K562 (cell line): ENCODE data around the gene DYNC2LI1. TPM values are rescaled to one million over a fixed set of nuclear protein-coding genes. Genes with fewer than 3 reads are reported as not detected.

Experiments used
- ATAC-seq: fragments of 200-7000 bp; cut with Tn5 transposase; 3 replicates; pipeline ENCODE4 v1.9.1; 2020; ENCODE audit warnings: moderate library complexity
- BruUV-seq: library from RNA; stranded (reverse); fragments of 400-500 nt; replicated peaks from 2 replicates; lab custom pipeline; 2021; lab: Mats Ljungman, UMichigan
- CTCF ChIA-PET: fragments of 300-600 bp; formaldehyde crosslinking; extraction: SDS; loops from one replicate; lab custom pipeline; 2021; ENCODE audit warnings: low intra/inter-chr PET ratio; lab: Yijun Ruan, JAX
- POLR2A ChIA-PET: fragments of 300-600, 350-650 bp; sonication (Branson Sonifier 250); formaldehyde crosslinking; extraction: SDS; loops from one replicate; lab custom pipeline; 2021; ENCODE audit warnings: antibody characterized with exemption, inconsistent platforms; lab: Yijun Ruan, JAX
- DNase-seq, 4 experiments: peaks; one replicate each; pipeline versions ENCODE4 v3.0.0 to v3.0.0-alpha.2; 2011 to 2018; ENCODE audit warnings: low spot score in 3 of 4, mixed read lengths in 3 of 4; ENCODE audit errors: extremely low read depth in 1 of 4
- FAIRE-seq: peaks from 2 replicates; lab custom pipeline; 2011; peaks lifted over from hg19 to GRCh38; lab: Jason Lieb, UNC
- H2AFZ ChIP-seq: 2 replicates; pipeline ENCODE4 v1.6.0; 2011; ENCODE audit warnings: low read depth, low read length, control low read depth, inconsistent platforms
- H3K27ac ChIP-seq: fragments of 200-600 bp; 3 replicates; pipeline ENCODE4 v1.8.0; 2011; ENCODE audit warnings: low read depth, mild to moderate bottlenecking, control low read depth, inconsistent platforms, low read length, moderate library complexity, mixed read lengths; ENCODE audit errors: extremely low read depth
- H3K27me3 ChIP-seq, 2 experiments: fragments of 300-600 bp in 1 of 2; 2 replicates in 1 of 2; 3 replicates in 1 of 2; pipeline versions ENCODE4 v1.6.0 to v1.8.0; 2011; ENCODE audit warnings: inconsistent platforms in 2 of 2, low read length in 2 of 2, mild to moderate bottlenecking in 1 of 2, mixed read lengths in 1 of 2, moderate library complexity in 1 of 2; ENCODE audit not compliant: control insufficient read depth in 2 of 2, insufficient read depth in 2 of 2
- H3K36me3 ChIP-seq: fragments of 300-600 bp; 3 replicates; pipeline ENCODE4 v1.8.0; 2011; ENCODE audit warnings: mild to moderate bottlenecking, low read length, inconsistent platforms; ENCODE audit not compliant: control insufficient read depth, insufficient read depth
- H3K4me1 ChIP-seq, 2 experiments: fragments of 200-600 bp in 1 of 2; replicated peaks in 1 of 2; 2 replicates in 1 of 2; 3 replicates in 1 of 2; pipeline versions ENCODE4 v1.5.1 to v1.8.0; 2011; ENCODE audit warnings: inconsistent platforms in 2 of 2, low read length in 2 of 2, mild to moderate bottlenecking in 1 of 2, mixed read lengths in 1 of 2, moderate library complexity in 1 of 2; ENCODE audit not compliant: control insufficient read depth in 2 of 2, insufficient read depth in 2 of 2
- H3K4me2 ChIP-seq: 2 replicates; pipeline ENCODE4 v1.6.1; 2011; ENCODE audit warnings: low read length, control low read depth, inconsistent platforms, mixed read lengths; ENCODE audit not compliant: insufficient read depth
- H3K4me3 ChIP-seq: fragments of 200-600 bp; sonication (generic), shearing (Covaris generic); 2 replicates; pipeline ENCODE4 v1.5.1; 2016; ENCODE audit warnings: control low read depth, inconsistent platforms
- H3K79me2 ChIP-seq: fragments of 200-600 bp; 3 replicates; pipeline ENCODE4 v1.8.0; 2011; ENCODE audit warnings: low read length, inconsistent platforms; ENCODE audit not compliant: control insufficient read depth, insufficient read depth
- H3K9ac ChIP-seq, 2 experiments: 2 replicates each; pipeline versions ENCODE4 v1.6.0 to v1.6.1; 2011; ENCODE audit warnings: low read depth in 2 of 2, low read length in 2 of 2, control low read depth in 1 of 2, inconsistent platforms in 1 of 2, mild to moderate bottlenecking in 1 of 2, mixed read lengths in 1 of 2; ENCODE audit not compliant: insufficient read depth in 1 of 2
- H3K9me1 ChIP-seq: one replicate; pipeline ENCODE4 v1.6.0; 2011; ENCODE audit warnings: inconsistent platforms, mild to moderate bottlenecking, low read length, moderate library complexity; ENCODE audit not compliant: control insufficient read depth, insufficient read depth
- H3K9me3 ChIP-seq: replicated peaks from 2 replicates; pipeline ENCODE4 v1.5.1; 2011; ENCODE audit warnings: low read depth, low read length, inconsistent platforms; ENCODE audit not compliant: control insufficient read depth, insufficient read depth
- H4K20me1 ChIP-seq: replicated peaks from 2 replicates; pipeline ENCODE4 v1.6.1; 2011; ENCODE audit warnings: low read length, inconsistent platforms, mixed read lengths; ENCODE audit not compliant: control insufficient read depth, insufficient read depth
- C11orf30 ChIP-seq: fragments of 450-650 bp; IDR thresholded peaks from 2 replicates; pipeline ENCODE4 v1.6.1; 2016; ENCODE audit warnings: low read depth, mild to moderate bottlenecking
- FOXA3 ChIP-seq, 2 experiments: fragments of 450-650 bp in 1 of 2; sonication (generic) in 1 of 2; formaldehyde crosslinking; IDR thresholded peaks in 1 of 2; conservative IDR thresholded peaks in 1 of 2; 2 replicates each; pipeline versions ENCODE4 v1.4.0 to v1.8.0; 2020 to 2022; ENCODE audit warnings: mild to moderate bottlenecking in 2 of 2, missing genetic modification reagents in 1 of 2
- FOXJ3 ChIP-seq: sonication (generic); formaldehyde crosslinking; IDR thresholded peaks from 2 replicates; pipeline ENCODE4 v1.4.0; 2020; ENCODE audit warnings: mild to moderate bottlenecking, missing genetic modification reagents
- GATAD2B ChIP-seq: fragments of 450-650 bp; IDR thresholded peaks from 2 replicates; pipeline ENCODE4 v1.6.1; 2017; ENCODE audit warnings: mild to moderate bottlenecking, borderline replicate concordance
- HDAC3 ChIP-seq: fragments of 450-650 bp; IDR thresholded peaks from 2 replicates; pipeline ENCODE4 v1.6.1; 2018; ENCODE audit warnings: borderline replicate concordance, mild to moderate bottlenecking, moderate library complexity; ENCODE audit not compliant: partially characterized antibody
- HNRNPLL ChIP-seq: fragments of 200-400 bp; formaldehyde crosslinking; IDR thresholded peaks from 2 replicates; pipeline ENCODE4 v1.6.1; 2017; ENCODE audit warnings: low read length, low read depth, mild to moderate bottlenecking; ENCODE audit not compliant: poor library complexity, severe bottlenecking
- ILK ChIP-seq: fragments of 450-650 bp; IDR thresholded peaks from 2 replicates; pipeline ENCODE4 v1.6.1; 2016; ENCODE audit warnings: missing genetic modification characterization, low read depth, mild to moderate bottlenecking, missing compliant biosample characterization, moderate library complexity, borderline replicate concordance
- KLF1 ChIP-seq: fragments of 450-650 bp; IDR thresholded peaks from 2 replicates; pipeline ENCODE4 v1.6.1; 2016; ENCODE audit warnings: missing genetic modification characterization, missing compliant biosample characterization
- POLR2A ChIP-seq: fragments of 450-650 bp; conservative IDR thresholded peaks from 2 replicates; pipeline ENCODE4 v1.6.1; 2016
- POLR3G ChIP-seq: IDR thresholded peaks from 2 replicates; pipeline ENCODE4 v1.6.1; 2011; ENCODE audit not compliant: insufficient read length, insufficient replicate concordance; ENCODE audit errors: extremely low read depth
- ZFP91 ChIP-seq: sonication (generic); formaldehyde crosslinking; IDR thresholded peaks from 2 replicates; pipeline ENCODE4 v1.8.0; 2022; ENCODE audit warnings: mild to moderate bottlenecking, missing genetic modification reagents
- WGBS: fragments of 100-300 bp; shearing (Covaris generic); methylation state at CpG from one replicate; pipeline ENCODE4 v1.1.6; 2016; ENCODE audit warnings: low coverage, mixed read lengths; ENCODE audit not compliant: insufficient coverage; ENCODE audit errors: missing lambda C conversion rate; 5-methylcytosine and 5-hydroxymethylcytosine counted together
- in situ Hi-C: fragments of 300-500 bp; cut with MboI; formaldehyde crosslinking; loops from 4 replicates; pipeline ENCODE4 v1.15.0; 2018; ENCODE audit warnings: inconsistent platforms, mixed read lengths
- intact Hi-C: fragments of 100-400 bp; cut with micrococcal nuclease; formaldehyde crosslinking; loops from 2 replicates; pipeline ENCODE4 v1.14.2; 2022
- polyA plus RNA-seq, 8 experiments: library from polyadenylated mRNA; depleted of rRNA in 4 of 8; stranded (reverse) in 5 of 8; unstranded in 3 of 8; fragments of >200 nt; fragmentation: Nextera tagmentation in 2 of 8; fragmentation: Illumina TruSeq in 1 of 8; extraction: Ambion mirVana in 2 of 8; extraction: Trizol in 1 of 8; gene quantifications; 2 replicates each; pipeline versions ENCODE4 v1.2.1 to v1.2.3, GENCODE V29; 2011 to 2014; ENCODE audit warnings: inconsistent platforms in 1 of 8, missing spikeins in 1 of 8
- total RNA-seq, 7 experiments: library from RNA; depleted of rRNA in 6 of 7; stranded (reverse); fragments of >200 nt in 6 of 7; fragmentation: Illumina TruSeq in 2 of 7; extraction: Trizol in 2 of 7; gene quantifications; 2 replicates each; pipeline versions ENCODE4 v1.2.1 to v1.2.3, GENCODE V29; 2011 to 2021; ENCODE audit warnings: low replicate concordance in 1 of 7
- TF ChIP-seq, protein P1 (sequence below): sonication (generic); formaldehyde crosslinking; IDR thresholded peaks from 2 replicates; pipeline ENCODE4 v1.5.0; 2020; ENCODE audit warnings: missing genetic modification reagents

DYNC2LI1 gene
- total and polyA plus RNA-seq, 9 of the 15 experiments (the other 6 are each of a cell fraction or from before 2014, with no cell fraction given) = 12.5 to 42.2 (median 25.8) TPM

DNA sequence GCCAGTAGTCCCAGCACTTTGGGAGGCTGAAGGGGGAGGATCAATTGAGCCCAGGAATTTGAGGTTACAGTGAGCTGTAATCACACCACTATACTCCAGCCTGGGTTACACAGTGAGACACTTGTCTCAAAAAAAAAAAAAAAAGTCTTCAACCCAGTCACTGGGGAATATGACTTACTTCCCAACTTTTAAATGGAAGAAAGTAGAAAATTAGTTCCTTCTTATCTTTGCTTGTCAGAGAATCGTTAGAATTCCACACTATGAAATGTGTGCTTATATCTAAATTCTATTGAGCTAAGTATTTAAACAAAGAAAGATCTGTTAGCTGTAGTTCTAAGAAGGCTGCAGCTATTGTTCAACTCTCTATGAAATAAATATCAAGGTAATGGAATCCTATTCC, 22.4 kb downstream of the DYNC2LI1 start:
- ChIA-PET POLR2A (interaction anchor here (0.6 to 0.8 kb wide), 2 partner anchors 22 to 43 kb away, joined by 3 to 5 read pairs; partner anchors contain the start of gene DYNC2LI1), CTCF (no interaction called here)
- Histone ChIP-seq H3K9ac (no peak overlapping the region), H3K27ac (no peak overlapping the region), H3K4me2 (no peak overlapping the region), H2AFZ (no peak overlapping the region), H3K27me3 (no peaks in the 10 kb centered on the region), H4K20me1 (no peaks in the 10 kb centered on the region), H3K9me3 (no peaks in the 10 kb centered on the region), H3K36me3 (no peaks in the 10 kb centered on the region; the same call in 2 of the 3 replicates), H3K4me1 (no peaks in the 10 kb centered on the region), H3K4me3 (no peak overlapping the region), H3K79me2 (no peaks in the 10 kb centered on the region), H3K9me1 (no peaks in the 10 kb centered on the region)
- DNase-seq (no peak), FAIRE-seq (no peak), ATAC-seq (no peak)
- intact Hi-C loops = no loop called here
- WGBS = 33% methylated on average over 1 of the region's 1 CpG
- TF ChIP-seq FOXJ3 (CRISPR knock-in tag) (no peak), HNRNPLL (no peak), KLF1 (tag) (no peak), C11orf30 (no peak), HDAC3 (no peak), ZFP91 (CRISPR knock-in tag) (no peak), POLR3G (no peak), ILK (tag) (no peak), POLR2A (no peak), GATAD2B (no peak), FOXA3 (CRISPR knock-in tag; conservative IDR thresholded peaks at IDR 0.05 in 1 of 2, IDR thresholded peaks at IDR 0.05 in 1 of 2) (no peak)
- TF ChIP-seq, protein P1, sequence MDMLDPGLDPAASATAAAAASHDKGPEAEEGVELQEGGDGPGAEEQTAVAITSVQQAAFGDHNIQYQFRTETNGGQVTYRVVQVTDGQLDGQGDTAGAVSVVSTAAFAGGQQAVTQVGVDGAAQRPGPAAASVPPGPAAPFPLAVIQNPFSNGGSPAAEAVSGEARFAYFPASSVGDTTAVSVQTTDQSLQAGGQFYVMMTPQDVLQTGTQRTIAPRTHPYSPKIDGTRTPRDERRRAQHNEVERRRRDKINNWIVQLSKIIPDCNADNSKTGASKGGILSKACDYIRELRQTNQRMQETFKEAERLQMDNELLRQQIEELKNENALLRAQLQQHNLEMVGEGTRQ (CRISPR knock-in tag) = no peak
- in situ Hi-C loops = no loop called here
- no TSS peak for BruUV-seq
